Medulla oblongata (tissue), 1 donor: ENCODE data around the gene SLCO1C1.
"Not testable (repeated sequence)": the region's sequence is repeated elsewhere in the genome, so short reads cannot be mapped to it uniquely, and the experiment has no call there.

Experiments used
- DNase-seq: peaks from one replicate; pipeline ENCODE4 v3.0.0-alpha.2; 2015; ENCODE audit errors: extremely low spot score

The SLCO1C1 gene, protein sequence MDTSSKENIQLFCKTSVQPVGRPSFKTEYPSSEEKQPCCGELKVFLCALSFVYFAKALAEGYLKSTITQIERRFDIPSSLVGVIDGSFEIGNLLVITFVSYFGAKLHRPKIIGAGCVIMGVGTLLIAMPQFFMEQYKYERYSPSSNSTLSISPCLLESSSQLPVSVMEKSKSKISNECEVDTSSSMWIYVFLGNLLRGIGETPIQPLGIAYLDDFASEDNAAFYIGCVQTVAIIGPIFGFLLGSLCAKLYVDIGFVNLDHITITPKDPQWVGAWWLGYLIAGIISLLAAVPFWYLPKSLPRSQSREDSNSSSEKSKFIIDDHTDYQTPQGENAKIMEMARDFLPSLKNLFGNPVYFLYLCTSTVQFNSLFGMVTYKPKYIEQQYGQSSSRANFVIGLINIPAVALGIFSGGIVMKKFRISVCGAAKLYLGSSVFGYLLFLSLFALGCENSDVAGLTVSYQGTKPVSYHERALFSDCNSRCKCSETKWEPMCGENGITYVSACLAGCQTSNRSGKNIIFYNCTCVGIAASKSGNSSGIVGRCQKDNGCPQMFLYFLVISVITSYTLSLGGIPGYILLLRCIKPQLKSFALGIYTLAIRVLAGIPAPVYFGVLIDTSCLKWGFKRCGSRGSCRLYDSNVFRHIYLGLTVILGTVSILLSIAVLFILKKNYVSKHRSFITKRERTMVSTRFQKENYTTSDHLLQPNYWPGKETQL

DNA sequence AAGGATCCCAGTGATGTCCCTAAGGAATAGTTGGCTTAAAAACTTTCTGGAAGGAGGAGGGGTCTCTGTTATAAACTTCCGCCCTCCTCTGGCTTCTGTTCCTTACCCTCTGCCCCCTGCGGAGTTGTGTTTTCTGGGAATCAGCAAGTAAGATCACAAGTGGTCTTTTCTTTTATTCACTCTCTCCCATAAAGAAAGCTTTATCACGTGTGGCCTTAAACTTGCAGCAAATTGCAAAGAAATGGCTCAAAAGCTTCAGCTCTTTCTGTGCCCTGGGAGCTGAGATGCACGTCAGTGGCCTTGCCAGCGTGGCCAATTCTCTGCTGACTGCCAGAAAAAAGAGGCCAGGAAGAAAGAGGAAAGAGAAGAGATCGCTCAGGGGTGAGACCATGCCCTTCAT, at the start of gene SLCO1C1:
TSS of gene SLCO1C1 (plus strand) at position 101 of the 400 bp plus-strand sequence. CDS start 4,245 bp downstream, outside the sequence.
- DNase-seq: peak; percentile 54

GRCh38 chr12:20646239-20646827, 48.8 kb upstream of the SLCO1C1 start:
- peak; percentile 61 for DNase-seq

DNA sequence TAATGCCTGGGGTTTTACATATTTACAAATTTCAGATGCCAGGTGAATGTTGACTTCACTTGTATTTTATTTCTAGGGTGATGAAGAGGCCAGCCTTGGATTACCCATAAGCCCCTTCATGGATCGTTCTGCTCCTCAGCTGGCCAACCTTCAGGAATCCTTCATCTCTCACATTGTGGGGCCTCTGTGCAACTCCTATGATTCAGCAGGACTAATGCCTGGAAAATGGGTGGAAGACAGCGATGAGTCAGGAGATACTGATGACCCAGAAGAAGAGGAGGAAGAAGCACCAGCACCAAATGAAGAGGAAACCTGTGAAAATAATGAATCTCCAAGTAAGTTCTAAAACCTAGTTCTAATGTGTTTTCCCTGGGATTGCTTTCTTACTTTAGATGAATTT, 41.3 kb upstream of the SLCO1C1 start:
- no peak for DNase-seq

DNA sequence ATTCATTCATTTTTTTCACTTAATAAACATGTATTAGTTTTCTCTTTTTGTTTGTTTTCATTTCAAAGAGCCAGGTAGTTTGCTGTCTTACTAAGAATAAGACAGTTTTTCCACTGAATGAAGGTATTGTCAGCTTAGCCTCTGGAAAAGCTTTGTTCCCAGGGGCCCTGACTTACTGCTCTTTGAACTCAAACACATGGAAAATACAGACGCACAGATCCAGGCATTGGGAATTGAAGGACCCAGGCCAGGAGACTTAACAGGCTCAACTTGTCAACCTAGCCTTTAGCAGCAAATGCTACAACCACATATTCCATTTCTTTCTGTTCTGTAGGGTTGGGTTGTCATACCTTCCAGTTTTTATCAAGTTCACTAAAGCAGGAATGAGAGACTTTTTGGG, 38.5 kb upstream of the SLCO1C1 start:
- DNase-seq: peak; percentile 12

- peak; percentile 27 for DNase-seq
Measured at GRCh38 chr12:20657496-20657895, 37.6 kb upstream of the SLCO1C1 start.

GRCh38 chr12:20681334-20681733, 13.8 kb upstream of the SLCO1C1 start:
- DNase-seq: no peak

- peak; percentile 69 for DNase-seq
Measured at GRCh38 chr12:20696181-20696905, 1.2 kb downstream of the SLCO1C1 start.

DNA sequence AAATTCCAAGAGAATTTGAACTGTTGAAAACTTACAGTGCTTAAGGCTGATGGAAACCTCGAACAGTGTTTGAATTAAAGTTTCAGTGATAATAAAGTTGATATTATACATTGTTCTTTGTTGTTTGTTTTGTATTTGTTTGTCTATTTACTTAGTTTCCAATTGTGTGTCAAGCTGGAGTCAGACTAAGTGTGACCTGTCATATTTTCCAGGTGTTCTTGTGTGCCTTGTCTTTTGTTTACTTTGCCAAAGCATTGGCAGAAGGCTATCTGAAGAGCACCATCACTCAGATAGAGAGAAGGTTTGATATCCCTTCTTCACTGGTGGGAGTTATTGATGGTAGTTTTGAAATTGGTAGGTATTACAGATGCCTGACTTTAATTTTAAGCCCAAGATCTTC, 6.0 kb downstream of the SLCO1C1 start:
- DNase-seq: no peak

DNA sequence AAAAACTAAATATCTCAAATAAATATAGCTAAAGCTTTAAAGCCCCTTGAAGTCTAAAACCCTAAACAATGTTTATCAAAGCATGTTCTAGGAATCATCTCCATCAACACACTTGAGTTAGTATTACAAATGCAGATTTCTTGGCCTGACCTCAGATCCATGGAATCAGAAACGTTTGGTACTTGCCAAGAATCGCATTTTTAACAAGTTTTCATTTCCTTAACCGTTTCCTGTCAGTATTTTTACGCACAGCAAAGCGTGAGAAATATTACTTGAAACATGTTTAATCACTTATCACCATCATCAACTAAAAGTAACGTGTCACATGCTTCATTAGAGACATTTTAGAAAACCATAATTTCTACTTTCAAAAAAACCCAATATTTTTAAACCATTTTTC, 9.7 kb downstream of the SLCO1C1 start:
- DNase-seq: no peak

DNA sequence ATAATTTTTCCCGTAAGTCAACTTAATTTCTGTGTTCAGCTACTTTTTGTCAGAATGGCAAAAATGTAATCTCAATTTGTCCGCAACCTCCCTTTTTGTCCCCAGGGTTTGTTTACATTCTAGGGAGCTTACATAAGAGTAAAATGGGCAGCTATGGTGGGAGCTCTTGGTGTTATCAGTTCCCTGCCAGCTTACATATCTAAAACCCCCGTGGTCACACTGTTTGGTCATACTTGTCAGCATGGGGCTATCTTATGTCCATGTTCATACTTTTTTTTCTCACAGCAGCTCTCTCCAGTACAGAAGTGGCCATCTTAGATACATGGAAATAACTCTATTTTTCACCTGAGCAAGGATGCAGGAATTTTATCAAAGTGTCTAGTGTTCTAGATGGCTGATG, 16.7 kb downstream of the SLCO1C1 start:
- no peak for DNase-seq

DNA sequence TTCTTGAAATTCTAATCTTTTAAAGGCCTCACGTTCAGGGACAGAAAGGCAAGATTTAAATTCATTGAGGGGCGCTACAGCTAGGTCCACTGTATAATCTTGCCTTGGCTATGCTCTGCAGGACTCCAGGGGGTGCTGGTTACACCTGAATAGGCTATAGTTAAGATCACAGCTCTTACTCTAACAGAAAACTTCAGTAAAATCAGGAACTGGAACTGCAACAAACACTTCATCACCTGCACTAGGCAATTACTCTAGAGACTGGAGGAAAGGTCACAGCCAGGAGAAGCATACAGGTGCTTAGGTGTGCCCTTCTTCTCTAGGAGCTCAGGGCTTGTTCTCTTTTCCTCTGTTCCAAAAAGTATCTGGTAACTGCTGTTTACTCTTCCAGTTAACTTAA, 20.9 kb downstream of the SLCO1C1 start:
- no peak for DNase-seq

DNA sequence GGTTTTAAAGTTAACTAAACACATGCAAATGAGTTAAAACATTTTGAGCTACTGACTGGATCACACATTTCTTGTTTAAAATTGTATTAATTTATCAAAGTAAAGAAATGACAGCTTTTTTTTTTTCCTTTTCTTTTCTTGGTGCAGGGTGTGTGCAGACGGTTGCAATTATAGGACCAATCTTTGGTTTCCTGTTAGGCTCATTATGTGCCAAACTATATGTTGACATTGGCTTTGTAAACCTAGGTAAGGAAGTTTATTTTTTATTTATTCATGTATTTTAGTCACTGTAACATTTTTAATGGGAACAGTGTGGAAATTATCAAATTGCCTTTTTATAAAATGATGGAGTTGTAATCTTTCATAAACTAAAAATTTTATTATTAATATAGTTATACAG, 21.9 kb downstream of the SLCO1C1 start:
- DNase-seq: no peak

DNA sequence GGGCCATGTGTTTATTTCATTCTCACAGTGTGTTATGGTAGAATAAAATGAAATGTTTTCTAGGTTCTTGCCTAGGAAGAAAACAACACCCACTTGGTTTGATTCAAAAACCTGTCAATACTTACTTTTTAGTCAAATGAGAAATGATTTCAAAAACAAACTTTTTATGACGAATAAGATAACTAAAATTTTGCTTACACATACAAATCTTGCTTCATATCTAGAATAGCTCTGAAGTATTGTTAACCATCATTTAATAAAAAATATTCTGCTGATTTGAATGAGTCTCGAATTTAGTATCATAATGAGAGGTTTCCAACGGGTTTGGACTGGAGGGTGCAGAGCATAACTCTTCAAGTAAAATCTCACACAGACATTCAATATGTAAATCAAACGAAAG, 23.2 kb downstream of the SLCO1C1 start:
- DNase-seq: no peak

GRCh38 chr12:20722142-20722541, 27.0 kb downstream of the SLCO1C1 start:
- no peak for DNase-seq

DNA sequence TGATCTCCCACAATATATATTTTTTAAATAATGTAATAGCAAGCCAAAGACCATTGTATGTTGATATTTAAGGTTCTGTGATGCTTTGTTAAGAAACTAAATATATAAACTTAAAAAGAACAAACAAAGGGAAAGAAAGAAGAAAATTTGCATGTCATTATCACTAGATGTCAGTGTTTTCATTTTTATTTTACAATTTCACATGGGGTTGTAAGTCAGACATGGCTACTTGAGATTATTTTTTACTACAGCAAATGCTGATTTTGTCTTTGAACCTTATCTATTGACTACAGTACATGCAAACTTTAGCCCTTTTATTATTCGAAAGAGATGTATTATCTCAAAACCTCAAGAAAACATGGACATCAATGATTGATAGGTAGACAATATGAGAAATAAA, 36.1 kb downstream of the SLCO1C1 start:
- DNase-seq: no peak

- no peak for DNase-seq
Measured at GRCh38 chr12:20740972-20741371, 45.8 kb downstream of the SLCO1C1 start.

GRCh38 chr12:20748198-20748597, 53.1 kb downstream of the SLCO1C1 start:
- DNase-seq: no peak

DNA sequence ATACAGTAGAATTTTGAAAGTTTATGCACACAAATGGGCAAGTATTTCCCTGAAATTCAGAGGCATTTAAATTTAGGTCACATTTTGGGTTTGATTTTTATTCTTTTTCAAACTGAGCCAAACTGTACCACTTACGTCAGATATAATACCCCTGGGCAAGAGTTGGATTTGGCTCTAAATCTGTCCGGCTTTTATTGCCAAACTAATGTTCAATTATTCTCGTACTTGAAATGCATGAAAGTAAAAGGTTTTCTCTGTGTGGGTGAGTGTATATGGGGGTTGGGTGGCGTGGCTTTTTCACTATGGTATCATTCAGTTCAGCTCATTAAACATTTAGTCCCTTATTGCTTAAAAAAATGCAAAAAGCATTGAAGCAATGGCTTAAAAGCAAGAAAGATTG, 55.9 kb downstream of the SLCO1C1 start:
- DNase-seq: no peak

DNA sequence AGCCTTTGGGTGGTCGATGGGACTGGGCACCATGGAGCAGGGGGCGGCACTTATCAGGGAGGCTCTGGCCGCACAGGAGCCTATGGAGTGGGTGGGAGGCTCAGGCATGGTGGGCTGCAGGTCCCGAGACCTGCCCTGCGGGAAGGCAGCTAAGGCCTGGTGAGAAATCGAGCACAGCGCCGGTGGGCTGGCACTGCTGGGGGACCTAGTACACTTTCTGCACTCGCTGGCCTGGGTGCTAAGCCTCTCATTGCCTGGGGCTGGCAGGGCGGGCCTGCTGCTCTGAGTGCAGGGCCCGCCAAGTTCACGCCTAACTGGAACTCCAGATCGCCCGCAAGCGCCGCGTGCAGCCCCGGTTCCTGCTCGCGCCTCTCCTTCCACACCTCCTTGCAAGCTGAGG, 82.3 kb downstream of the SLCO1C1 start:
- no peak for DNase-seq

DNA sequence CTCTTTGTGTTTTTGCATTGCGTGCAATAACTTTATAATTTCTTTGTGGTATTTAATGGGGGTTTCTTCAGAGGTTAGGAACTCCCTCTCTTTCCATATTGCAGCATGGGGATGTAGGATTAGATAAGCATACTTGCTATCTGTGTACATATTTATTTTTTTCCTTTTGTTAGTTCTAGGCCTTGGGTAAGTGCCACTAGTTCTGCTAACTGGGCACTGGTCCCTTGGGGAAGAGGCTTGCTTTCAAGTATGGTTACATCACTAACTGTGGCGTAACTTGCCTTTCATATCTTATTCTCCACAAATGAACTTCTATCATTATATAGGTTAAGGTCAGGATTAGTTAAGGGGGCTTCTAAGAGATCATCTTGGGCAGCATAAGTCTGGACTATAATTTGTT, 83.8 kb downstream of the SLCO1C1 start:
- DNase-seq: no peak

- DNase-seq: not testable (repeated sequence)
Measured at GRCh38 chr12:20779971-20780370, 84.8 kb downstream of the SLCO1C1 start.

DNA sequence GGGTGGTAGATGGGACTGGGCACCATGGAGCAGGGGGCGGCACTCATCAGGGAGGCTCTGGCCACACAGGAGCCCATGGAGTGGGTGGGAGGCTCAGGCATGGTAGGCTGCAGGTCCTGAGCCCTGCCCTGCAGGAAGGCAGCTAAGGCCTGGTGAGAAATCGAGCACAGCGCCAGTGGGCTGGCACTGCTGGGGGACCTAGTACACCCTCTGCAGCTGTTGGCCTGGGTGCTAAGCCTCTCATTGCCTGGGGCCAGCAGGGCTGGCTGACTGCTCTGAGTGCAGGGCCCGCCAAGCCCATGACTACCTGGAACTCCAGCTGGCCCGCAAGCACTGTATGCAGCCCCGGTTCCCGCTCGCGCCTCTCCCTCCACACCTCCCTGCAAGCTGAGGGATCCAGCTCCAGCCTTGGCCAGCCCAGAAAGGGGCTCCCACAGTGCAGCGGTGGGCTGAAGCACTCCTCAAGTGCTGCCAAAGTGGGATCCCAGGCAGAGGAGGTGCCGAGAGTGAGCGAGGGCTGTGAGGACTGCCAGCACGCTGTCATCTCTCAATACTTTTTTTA, 88.7 kb downstream of the SLCO1C1 start:
- not testable (repeated sequence) for DNase-seq
